Uterus (tissue), 4 donors: Measurements from ENCODE around the gene CORO6. TPM values are rescaled to one million over a fixed set of nuclear protein-coding genes. Genes with fewer than 3 reads are reported as not detected.
A peak's percentile ranks its signal among the peaks of the same experiment; 100 is the strongest.

ENCODE experiments used
- DNase-seq, 2 donors: peaks; one replicate each; pipeline ENCODE4 v3.0.0-alpha.2; 2019 to 2020
- H3K27ac ChIP-seq, 2 donors: fragments of 200-600 bp; sonication (generic); 1 replicate in 1 of 2; 2 replicates in 1 of 2; pipeline ENCODE4 v1.5.1; 2016 to 2018
- H3K27me3 ChIP-seq, 2 donors: fragments of 200-600 bp; sonication (generic); one replicate each; pipeline ENCODE4 v1.5.1; 2018 to 2019; ENCODE audit warnings: control low read depth in 1 of 2
- H3K36me3 ChIP-seq, 2 donors: fragments of 200-600 bp; sonication (generic); one replicate each; pipeline ENCODE4 v1.5.1; 2019; ENCODE audit warnings: control low read depth in 1 of 2
- H3K4me1 ChIP-seq, 2 donors: fragments of 200-600 bp; sonication (generic); one replicate each; pipeline ENCODE4 v1.5.1; 2018 to 2019; ENCODE audit warnings: control low read depth in 1 of 2
- H3K4me3 ChIP-seq, 2 donors: fragments of 200-600 bp; sonication (generic); 1 replicate in 1 of 2; 2 replicates in 1 of 2; pipeline ENCODE4 v1.5.1; 2018 to 2019; ENCODE audit warnings: mild to moderate bottlenecking in 1 of 2
- H3K9me3 ChIP-seq, 2 donors: fragments of 200-600 bp; sonication (generic); one replicate each; pipeline ENCODE4 v1.5.1; 2019; ENCODE audit warnings: control low read depth in 1 of 2
- CTCF ChIP-seq, 4 experiments: fragments of 200-600 bp in 2 of 4; fragments of 450-650 bp in 2 of 4; sonication (generic) in 2 of 4; IDR thresholded peaks; one replicate each; pipeline ENCODE4 v1.5.1; 2016 to 2019; ENCODE audit warnings: antibody characterized with exemption in 4 of 4, mild to moderate bottlenecking in 2 of 4, moderate library complexity in 1 of 4
- POLR2A ChIP-seq, 2 donors: fragments of 450-650 bp; IDR thresholded peaks; one replicate each; pipeline ENCODE4 v1.6.1; 2016; ENCODE audit warnings: antibody characterized with exemption in 2 of 2, mild to moderate bottlenecking in 1 of 2, moderate library complexity in 1 of 2
- intact Hi-C: fragments of 100-400 bp; cut with DNase I; formaldehyde crosslinking; loops from one replicate; pipeline ENCODE4 v1.15.1; 2023; ENCODE audit warnings: low total_unique reads
- total RNA-seq, 4 donors: library from RNA; depleted of rRNA in 3 of 4; stranded (reverse); fragments of >200 nt in 3 of 4; gene quantifications; one replicate each; pipeline versions ENCODE4 v1.1.0 to v1.2.4, GENCODE V29; 2014 to 2023
- donor health status: DM: yes; HTN: yes; CAD: no.

The CORO6 gene
- total RNA-seq, 4 donors from 2014 or later, result 3.8 to 7.8 (median 5.1) TPM

DNA sequence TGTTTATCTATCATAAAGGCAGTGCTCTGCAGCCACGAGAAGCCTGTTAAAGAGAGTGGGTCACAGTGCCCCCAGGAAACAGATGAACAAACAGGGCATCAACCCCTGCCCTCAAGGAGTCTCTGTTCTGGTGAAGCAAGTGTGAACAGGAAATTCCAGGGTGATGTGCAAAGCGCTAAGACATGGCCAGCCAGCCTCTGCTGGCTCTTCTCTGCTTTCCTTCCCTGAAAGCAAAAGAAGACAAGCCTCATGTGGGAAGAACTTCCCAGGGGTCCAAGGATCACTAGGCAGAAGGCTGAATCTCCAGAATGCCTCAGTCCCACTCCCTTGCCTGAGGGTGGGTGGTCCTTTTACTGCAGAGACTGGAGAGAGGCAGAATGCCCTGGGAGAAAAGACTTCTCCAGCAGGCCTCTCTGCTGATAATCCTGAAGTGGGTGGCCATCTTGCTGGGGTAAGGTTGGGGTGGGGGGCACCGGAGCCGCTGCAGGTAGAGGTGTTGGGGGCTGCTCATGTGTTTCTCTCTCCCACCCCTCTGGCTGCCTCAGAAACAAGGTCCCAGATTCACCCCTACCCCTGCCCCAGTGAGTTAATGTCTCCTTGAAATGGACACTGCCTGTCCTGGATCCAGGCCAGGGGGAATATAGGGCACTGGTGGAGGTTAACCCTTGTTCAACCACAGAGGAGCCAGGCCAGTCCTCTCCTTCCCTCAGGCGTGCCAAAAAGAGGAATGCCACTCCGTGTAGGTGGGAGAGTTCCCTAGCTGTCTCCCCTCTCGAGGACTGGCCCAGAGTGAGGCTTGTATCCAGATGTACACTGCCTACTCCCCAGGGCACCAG lies 27.4 kb downstream of the CORO6 start:
- TF ChIP-seq POLR2A (IDR thresholded peaks at IDR 0.05) (no peak), CTCF (IDR thresholded peaks at IDR 0.05) (no peak)
- Histone ChIP-seq H3K27ac (no peak overlapping the region), H3K9me3 (no peaks in the 10 kb centered on the region), H3K27me3 (no peaks in the 10 kb centered on the region), H3K4me1 (peaks cover 0 to 20% of the 10 kb centered on the region in 2 donors), H3K4me3 (no peak overlapping the region), H3K36me3 (no peaks in the 10 kb centered on the region)
- intact Hi-C loops, result no loop called here
- no peak for DNase-seq

DNA sequence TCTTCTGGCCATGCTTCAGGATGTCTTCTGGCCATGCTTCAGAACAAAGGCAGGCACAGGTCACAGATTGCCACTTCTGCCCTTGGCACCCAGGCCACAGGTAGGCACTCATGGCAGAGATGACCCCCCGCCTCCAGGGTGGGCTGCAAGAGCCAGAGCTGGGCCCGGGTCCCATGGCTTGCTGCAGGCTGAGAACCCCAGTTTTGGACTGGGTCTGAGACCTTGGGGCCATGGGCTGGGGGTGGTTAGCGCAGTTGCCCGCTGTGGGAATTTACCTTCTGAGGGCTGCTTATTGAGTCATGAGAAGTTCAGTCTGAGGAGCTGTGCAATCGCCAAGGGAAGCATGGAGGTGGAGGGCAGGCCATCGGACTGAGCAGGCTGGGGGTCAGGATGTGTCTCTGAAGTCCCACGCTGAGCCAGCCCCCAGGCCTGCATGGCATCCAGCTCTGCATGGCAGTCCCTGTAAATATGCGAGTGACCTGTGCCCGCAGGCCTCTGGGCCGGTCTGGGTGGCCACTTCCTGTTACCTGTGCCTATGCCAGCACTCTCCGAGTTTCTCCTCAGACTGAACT lies 28.1 kb downstream of the CORO6 start:
- no peak for TF ChIP-seq CTCF (IDR thresholded peaks at IDR 0.05)
- TF ChIP-seq POLR2A (IDR thresholded peaks at IDR 0.05), result no peak
- no peak overlapping the region for H3K27ac ChIP-seq
- H3K9me3 ChIP-seq, result no peaks in the 10 kb centered on the region
- H3K4me1 ChIP-seq, result peaks cover 0 to 23% of the 10 kb centered on the region in 2 donors
- no peaks in the 10 kb centered on the region for H3K27me3 ChIP-seq
- peak; percentile 16 to 21 for DNase-seq
- H3K4me3 ChIP-seq, result no peak overlapping the region
- intact Hi-C loops, result no loop called here
- H3K36me3 ChIP-seq, result no peaks in the 10 kb centered on the region

GRCh38 chr17:29593591-29594518 lies 28.9 kb downstream of the CORO6 start:
- DNase-seq, result peak; percentile 26 to 28
- no peaks in the 10 kb centered on the region for H3K27me3 ChIP-seq
- peaks cover 0 to 23% of the 10 kb centered on the region in 2 donors for H3K4me1 ChIP-seq
- no peaks in the 10 kb centered on the region for H3K9me3 ChIP-seq
- H3K4me3 ChIP-seq, result peak overlapping the region; percentile 27 to 66
- peak overlapping the region in 1 of 2 donors; percentile 89 for H3K27ac ChIP-seq
- intact Hi-C loops, result no loop called here
- no peaks in the 10 kb centered on the region for H3K36me3 ChIP-seq
- TF ChIP-seq CTCF (IDR thresholded peaks at IDR 0.05) (no peak), POLR2A (IDR thresholded peaks at IDR 0.05) (no peak)

GRCh38 chr17:29592850-29593551 lies 29.7 kb downstream of the CORO6 start, which contains the start of gene ANKRD13B:
Gene ANKRD13B, plus strand, starts transcription at chr17:29593132. Its CDS starts 490 bp downstream, at chr17:29593622.
- Histone ChIP-seq H3K9me3 (no peaks in the 10 kb centered on the region), H3K36me3 (no peaks in the 10 kb centered on the region), H3K4me3 (peak within 1 kb of the TSS; percentile 39 to 66), H3K27me3 (no peaks in the 10 kb centered on the region), H3K4me1 (peaks cover 0 to 25% of the 10 kb centered on the region in 2 donors), H3K27ac (peak within 1 kb of the TSS; percentile 84 to 89)
- intact Hi-C loops, result no loop called here
- DNase-seq, result peak; percentile 55 to 57
- TF ChIP-seq POLR2A (IDR thresholded peaks at IDR 0.05), result no peak
- TF ChIP-seq CTCF (IDR thresholded peaks at IDR 0.05), result peak in 1 of 4 experiments; percentile 7
